ENCODE data around the gene P3H3. TPM values are rescaled to one million over a fixed set of nuclear protein-coding genes. Genes with fewer than 3 reads are reported as not detected.
A peak's percentile ranks its signal among the peaks of the same experiment; 100 is the strongest.

The P3H3 gene
- total RNA-seq, 6 donors from 2014 or later = 2.7 to 15.7 (median 7.0) TPM

GRCh38 chr12:6786416-6787094 is 41.7 kb upstream of the P3H3 start:
- WGBS, 2 donors = 57 to 61% methylated on average over 9 of the region's 9 CpGs
- no peak overlapping the region for H3K27ac ChIP-seq

GRCh38 chr12:6787309-6787708 is 40.9 kb upstream of the P3H3 start:
- no peak overlapping the region for H3K4me3 ChIP-seq
- H3K4me1 ChIP-seq = peaks cover 12 to 42% (median 23%) of the 10 kb centered on the region in 4 donors
- no peaks in the 10 kb centered on the region for H3K36me3 ChIP-seq
- H3K27me3 ChIP-seq = no peaks in the 10 kb centered on the region
- TF ChIP-seq POLR2A (IDR thresholded peaks at IDR 0.05) (no peak), EP300 (IDR thresholded peaks at IDR 0.05) (no peak)
- H3K27ac ChIP-seq = no peak overlapping the region
- H3K9me3 ChIP-seq = no peaks in the 10 kb centered on the region
- ATAC-seq (ENCODE audit: low FRiP score in 2 of 2) = no peak
- DNase-seq = no peak
- 91 to 92% methylated on average over 5 of the region's 5 CpGs for WGBS, 2 donors

More at GRCh38 chr12:6786416-6787094, 41.7 kb upstream of the P3H3 start:
- no peaks in the 10 kb centered on the region for H3K9me3 ChIP-seq
- H3K4me1 ChIP-seq = peaks cover 11 to 35% (median 18%) of the 10 kb centered on the region in 4 donors
- no peaks in the 10 kb centered on the region for H3K27me3 ChIP-seq
- TF ChIP-seq POLR2A (IDR thresholded peaks at IDR 0.05) (no peak), EP300 (IDR thresholded peaks at IDR 0.05) (no peak), POLR2AphosphoS5 (IDR thresholded peaks at IDR 0.05) (no peak), CTCF (IDR thresholded peaks at IDR 0.05) (no peak)
- H3K36me3 ChIP-seq = no peaks in the 10 kb centered on the region
- no peak overlapping the region for H3K4me3 ChIP-seq
- DNase-seq (no peak), ATAC-seq (ENCODE audit: low FRiP score in 2 of 2) (no peak)

- H3K27ac ChIP-seq = peak within 1 kb of the TSS; percentile 76 to 88 (median 82)
These were observed 39.0 kb upstream of the P3H3 start, which contains the start of gene CD4 for GRCh38 chr12:6788972-6789924. Gene CD4, plus strand, starts transcription at chr12:6789528. Its CDS starts 10,611 bp downstream, at chr12:6800139.

GRCh38 chr12:6790496-6791150 is 37.6 kb upstream of the P3H3 start:
- Histone ChIP-seq H3K9me3 (no peaks in the 10 kb centered on the region), H3K4me3 (peak overlapping the region in 3 of 4 donors; percentile 35 to 51 (median 41)), H3K27ac (peak overlapping the region; percentile 60 to 80 (median 74)), H3K27me3 (no peaks in the 10 kb centered on the region), H3K36me3 (no peaks in the 10 kb centered on the region), H3K4me1 (peaks cover 9 to 36% (median 24%) of the 10 kb centered on the region in 4 donors)
- DNase-seq (no peak), ATAC-seq (ENCODE audit: low FRiP score in 2 of 2) (peak in 1 of 2 donors; percentile 18)
- WGBS, 2 donors = 78 to 79% methylated on average over 12 of the region's 12 CpGs
- TF ChIP-seq POLR2AphosphoS5 (IDR thresholded peaks at IDR 0.05) (no peak), CTCF (IDR thresholded peaks at IDR 0.05) (no peak), EP300 (IDR thresholded peaks at IDR 0.05) (no peak), POLR2A (IDR thresholded peaks at IDR 0.05) (no peak)

More at GRCh38 chr12:6788972-6789924, 39.0 kb upstream of the P3H3 start, which contains the start of gene CD4:
- H3K36me3 ChIP-seq = no peaks in the 10 kb centered on the region
- no peaks in the 10 kb centered on the region for H3K27me3 ChIP-seq
- TF ChIP-seq POLR2A (IDR thresholded peaks at IDR 0.05) = peak in 2 of 4 donors; percentile 38 to 76
- no peak for TF ChIP-seq CTCF (IDR thresholded peaks at IDR 0.05)
- no peak for TF ChIP-seq EP300 (IDR thresholded peaks at IDR 0.05)
- peak; percentile 56 to 57 for TF ChIP-seq POLR2AphosphoS5 (IDR thresholded peaks at IDR 0.05)
- H3K9me3 ChIP-seq = no peaks in the 10 kb centered on the region
- ATAC-seq (ENCODE audit: low FRiP score in 2 of 2) (peak; percentile 63 to 87), DNase-seq (peak; percentile 67 to 84)
- H3K4me1 ChIP-seq = peaks cover 16 to 50% (median 29%) of the 10 kb centered on the region in 4 donors
- H3K4me3 ChIP-seq = peak within 1 kb of the TSS; percentile 15 to 51 (median 38)
- 42 to 56% methylated on average over 10 to 16 of the region's 18 CpGs for WGBS, 2 donors
